Epithelial cell of esophagus (primary cell): ENCODE measurements around the gene GPC5.
A peak's percentile ranks its signal among the peaks of the same experiment; 100 is the strongest.

Experiments
- DNase-seq: peaks from one replicate; pipeline ENCODE4 v3.0.0; 2010; ENCODE audit warnings: low read depth
- H3K4me3 ChIP-seq: 2 replicates; pipeline ENCODE4 v1.5.1; 2011; ENCODE audit warnings: mild to moderate bottlenecking, low read length, control low read depth
- CTCF ChIP-seq: IDR thresholded peaks from 2 replicates; pipeline ENCODE4 v1.5.1; 2011; ENCODE audit warnings: low read depth, mild to moderate bottlenecking, low read length, control low read depth, inconsistent platforms; ENCODE audit not compliant: insufficient read depth; ENCODE audit errors: missing control alignments

The GPC5 gene

GRCh38 chr13:92553470-92554114, 1155.2 kb downstream of the GPC5 start:
- TF ChIP-seq CTCF: no peak
- H3K4me3 ChIP-seq: no peak overlapping the region
- no peak for DNase-seq

GRCh38 chr13:92560883-92561282, 1162.5 kb downstream of the GPC5 start:
- DNase-seq: no peak
- TF ChIP-seq CTCF: no peak
- no peak overlapping the region for H3K4me3 ChIP-seq

GRCh38 chr13:92564942-92565341, 1166.5 kb downstream of the GPC5 start:
- no peak overlapping the region for H3K4me3 ChIP-seq
- no peak for TF ChIP-seq CTCF

GRCh38 chr13:92566767-92567166, 1168.3 kb downstream of the GPC5 start:
- no peak overlapping the region for H3K4me3 ChIP-seq
- TF ChIP-seq CTCF: no peak
- DNase-seq: no peak

More at GRCh38 chr13:92564942-92565341, 1166.5 kb downstream of the GPC5 start:
- no peak for DNase-seq

GRCh38 chr13:92572190-92572589, 1173.8 kb downstream of the GPC5 start:
- no peak for DNase-seq
- H3K4me3 ChIP-seq: no peak overlapping the region
- TF ChIP-seq CTCF: no peak

- peak; percentile 26 for TF ChIP-seq CTCF
- no peak overlapping the region for H3K4me3 ChIP-seq
- peak; percentile 39 for DNase-seq
Measured at GRCh38 chr13:92573467-92574057, 1175.1 kb downstream of the GPC5 start.

GRCh38 chr13:92574499-92574898, 1176.1 kb downstream of the GPC5 start:
- no peak overlapping the region for H3K4me3 ChIP-seq
- no peak for TF ChIP-seq CTCF
- DNase-seq: peak; percentile 56
